Suprapubic skin (tissue), 4 donors: ENCODE results near the gene AHSG. TPM values are rescaled to one million over a fixed set of nuclear protein-coding genes. Genes with fewer than 3 reads are reported as not detected.

Source experiments
- DNase-seq, 2 donors: peaks; one replicate each; pipeline ENCODE4 v3.0.0-alpha.2; 2019; ENCODE audit warnings: low spot score in 2 of 2
- H3K27ac ChIP-seq: fragments of 200-600 bp; sonication (generic); one replicate; pipeline ENCODE4 v1.5.1; 2019
- H3K27me3 ChIP-seq: fragments of 200-600 bp; sonication (generic); one replicate; pipeline ENCODE4 v1.5.1; 2019
- H3K36me3 ChIP-seq: fragments of 200-600 bp; sonication (generic); one replicate; pipeline ENCODE4 v1.5.1; 2019
- H3K4me1 ChIP-seq: fragments of 200-600 bp; sonication (generic); one replicate; pipeline ENCODE4 v1.5.1; 2019
- H3K4me3 ChIP-seq: fragments of 200-600 bp; sonication (generic); one replicate; pipeline ENCODE4 v1.5.1; 2019; ENCODE audit warnings: mild to moderate bottlenecking
- H3K9me3 ChIP-seq: fragments of 200-600 bp; sonication (generic); one replicate; pipeline ENCODE4 v1.5.1; 2019
- EP300 ChIP-seq: sonication (generic); formaldehyde crosslinking; IDR thresholded peaks from one replicate; pipeline ENCODE4 v1.6.1; 2017; ENCODE audit warnings: antibody characterized with exemption
- POLR2A ChIP-seq, 2 donors: fragments of 450-650 bp; IDR thresholded peaks; one replicate each; pipeline ENCODE4 v1.6.1; 2017; ENCODE audit warnings: antibody characterized with exemption in 2 of 2, mild to moderate bottlenecking in 2 of 2, moderate library complexity in 2 of 2
- POLR2AphosphoS5 ChIP-seq, 3 donors: sonication (generic); formaldehyde crosslinking; IDR thresholded peaks; one replicate each; pipeline ENCODE4 v1.6.1; 2017; ENCODE audit warnings: antibody characterized with exemption in 3 of 3
- WGBS: methylation state at CpG from one replicate; pipeline ENCODE4 v1.1.5; 2018; 5-methylcytosine and 5-hydroxymethylcytosine counted together
- total RNA-seq, 4 donors: library from RNA; depleted of rRNA; stranded (reverse); fragments of >200 nt; gene quantifications; one replicate each; pipeline ENCODE4 v1.1.0, GENCODE V29; 2016
- TF ChIP-seq, protein P1 (sequence below), 2 donors: fragments of 200-600 bp in 1 of 2; fragments of 450-650 bp in 1 of 2; sonication (generic) in 1 of 2; IDR thresholded peaks; one replicate each; pipeline ENCODE4 v1.5.1; 2016 to 2019; ENCODE audit warnings: antibody characterized with exemption in 2 of 2, mild to moderate bottlenecking in 1 of 2, moderate library complexity in 1 of 2

The AHSG gene
- total RNA-seq, 4 donors from 2014 or later, result 0.30 to 0.97 TPM; not detected in 2

DNA sequence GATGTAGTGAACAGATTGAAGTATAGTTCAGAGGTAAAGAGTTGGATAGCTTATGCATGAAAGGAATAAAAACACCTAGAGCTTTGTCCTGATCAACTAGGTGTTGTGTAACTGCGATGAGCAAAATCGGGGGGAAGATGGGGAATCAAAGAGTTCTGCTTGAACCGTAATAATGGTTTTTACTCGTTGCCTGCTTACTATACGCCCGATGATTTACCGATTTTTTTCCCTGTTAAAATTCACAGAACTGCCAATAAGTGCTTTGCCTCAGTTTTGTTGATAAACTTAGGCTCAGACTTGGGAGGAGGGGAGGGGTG lies 43.1 kb upstream of the AHSG start:
- Histone ChIP-seq H3K4me1 (peaks cover 45% of the 10 kb centered on the region), H3K4me3 (peak overlapping the region; percentile 95)
- WGBS, result 10% methylated on average over 7 of the region's 7 CpGs

DNA sequence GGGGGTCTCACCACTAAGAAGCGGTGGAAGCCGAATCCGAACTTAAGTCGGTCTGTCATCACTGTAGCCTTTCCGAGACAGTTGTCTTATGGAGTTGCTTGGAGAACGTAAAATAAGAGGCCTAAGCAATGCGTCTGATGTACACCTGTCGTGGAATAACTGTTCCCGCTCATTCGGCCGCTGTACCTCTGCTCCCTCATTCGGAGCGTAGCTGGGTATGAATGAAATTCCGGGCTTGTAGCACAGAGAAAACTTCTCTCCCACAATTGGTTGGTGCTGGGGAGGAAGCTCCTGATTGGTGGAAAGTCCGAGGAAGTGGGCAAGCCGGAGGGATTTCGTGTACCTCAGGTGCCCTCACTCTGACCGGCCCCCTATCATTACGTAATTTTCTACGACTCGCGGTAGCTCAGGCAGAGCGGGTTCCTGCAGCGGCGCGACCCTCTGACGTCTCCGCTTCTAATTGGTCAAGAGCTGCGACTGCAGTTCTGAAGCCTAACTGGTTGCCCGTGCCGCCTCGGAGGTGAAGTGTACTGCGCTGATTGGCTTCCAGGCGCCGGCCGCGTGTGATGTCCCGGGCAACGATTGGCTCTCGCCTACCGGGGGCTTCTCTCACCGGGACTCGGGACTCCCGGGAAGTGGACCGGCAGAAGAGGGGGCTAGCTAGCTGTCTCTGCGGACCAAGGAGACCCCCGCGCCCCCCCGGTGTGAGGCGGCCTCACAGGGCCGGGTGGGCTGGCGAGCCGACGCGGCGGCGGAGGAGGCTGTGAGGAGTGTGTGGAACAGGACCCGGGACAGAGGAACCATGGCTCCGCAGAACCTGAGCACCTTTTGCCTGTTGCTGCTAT lies 42.5 kb upstream of the AHSG start, which contains the start of gene DNAJB11:
Gene DNAJB11 (plus strand): TSS at position 625 of the 845 bp plus-strand sequence. CDS start 178 bp downstream, at position 803.
- H3K4me1 ChIP-seq, result peaks cover 45% of the 10 kb centered on the region
- peak within 1 kb of the TSS; percentile 95 for H3K4me3 ChIP-seq
- WGBS, result 1% methylated on average over 40 of the region's 59 CpGs
- H3K36me3 ChIP-seq, result peaks cover 16% of the 10 kb centered on the region
- DNase-seq, result peak; percentile 99 to 100
- H3K9me3 ChIP-seq, result no peaks in the 10 kb centered on the region
- no peaks in the 10 kb centered on the region for H3K27me3 ChIP-seq
- peak in 2 of 3 donors; percentile 38 to 87 for TF ChIP-seq POLR2AphosphoS5 (IDR thresholded peaks at IDR 0.05)
- TF ChIP-seq EP300, result no peak
- TF ChIP-seq POLR2A (IDR thresholded peaks at IDR 0.05), result peak in 1 of 2 donors; percentile 76
- TF ChIP-seq, protein P1, sequence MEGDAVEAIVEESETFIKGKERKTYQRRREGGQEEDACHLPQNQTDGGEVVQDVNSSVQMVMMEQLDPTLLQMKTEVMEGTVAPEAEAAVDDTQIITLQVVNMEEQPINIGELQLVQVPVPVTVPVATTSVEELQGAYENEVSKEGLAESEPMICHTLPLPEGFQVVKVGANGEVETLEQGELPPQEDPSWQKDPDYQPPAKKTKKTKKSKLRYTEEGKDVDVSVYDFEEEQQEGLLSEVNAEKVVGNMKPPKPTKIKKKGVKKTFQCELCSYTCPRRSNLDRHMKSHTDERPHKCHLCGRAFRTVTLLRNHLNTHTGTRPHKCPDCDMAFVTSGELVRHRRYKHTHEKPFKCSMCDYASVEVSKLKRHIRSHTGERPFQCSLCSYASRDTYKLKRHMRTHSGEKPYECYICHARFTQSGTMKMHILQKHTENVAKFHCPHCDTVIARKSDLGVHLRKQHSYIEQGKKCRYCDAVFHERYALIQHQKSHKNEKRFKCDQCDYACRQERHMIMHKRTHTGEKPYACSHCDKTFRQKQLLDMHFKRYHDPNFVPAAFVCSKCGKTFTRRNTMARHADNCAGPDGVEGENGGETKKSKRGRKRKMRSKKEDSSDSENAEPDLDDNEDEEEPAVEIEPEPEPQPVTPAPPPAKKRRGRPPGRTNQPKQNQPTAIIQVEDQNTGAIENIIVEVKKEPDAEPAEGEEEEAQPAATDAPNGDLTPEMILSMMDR (IDR thresholded peaks at IDR 0.05), result no peak
- peak within 1 kb of the TSS; percentile 93 for H3K27ac ChIP-seq

More for the DNA sequence above, 43.1 kb upstream of the AHSG start:
- DNase-seq, result no peak
- Histone ChIP-seq H3K27ac (no peak overlapping the region), H3K27me3 (no peaks in the 10 kb centered on the region), H3K9me3 (no peaks in the 10 kb centered on the region), H3K36me3 (peaks cover 12% of the 10 kb centered on the region)
- TF ChIP-seq, protein P1 (IDR thresholded peaks at IDR 0.05), result no peak
- TF ChIP-seq POLR2AphosphoS5 (IDR thresholded peaks at IDR 0.05) (no peak), EP300 (no peak), POLR2A (IDR thresholded peaks at IDR 0.05) (no peak)

DNA sequence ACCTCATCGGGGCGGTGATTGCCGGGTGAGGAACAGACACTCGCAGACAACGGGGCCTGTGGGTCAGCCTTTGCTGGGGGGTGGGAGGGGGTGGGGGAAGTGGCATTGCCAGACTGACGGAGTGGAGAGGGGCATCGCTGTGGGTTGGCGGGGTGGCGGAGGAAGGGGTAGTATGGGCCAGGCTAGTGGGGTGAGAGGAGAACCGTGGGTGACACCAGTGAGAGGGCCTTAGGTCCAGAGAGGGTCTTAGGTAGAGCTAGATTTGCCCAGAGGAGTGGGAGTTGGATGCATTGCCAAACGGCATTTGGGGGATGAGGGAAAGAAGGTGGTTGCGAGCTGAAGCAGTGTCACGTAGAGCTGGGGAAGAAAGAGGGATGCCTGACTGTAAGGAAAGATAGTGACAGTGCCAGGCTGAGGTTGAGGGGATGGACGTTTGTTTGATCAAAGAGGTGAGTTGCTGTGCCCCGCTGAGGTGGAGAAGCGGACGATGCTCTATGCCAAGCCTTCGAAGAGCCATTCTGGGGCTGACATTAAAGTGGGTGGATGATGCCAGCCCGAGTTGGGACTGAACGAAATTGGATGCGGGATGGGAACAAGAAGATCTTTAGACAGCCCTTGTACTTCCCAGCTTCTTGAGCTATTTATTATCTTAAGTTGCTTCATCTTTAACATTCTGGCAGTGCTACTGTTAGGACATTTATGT lies 41.8 kb upstream of the AHSG start:
- Histone ChIP-seq H3K27me3 (no peaks in the 10 kb centered on the region), H3K4me3 (peak overlapping the region; percentile 95), H3K4me1 (peaks cover 39% of the 10 kb centered on the region), H3K36me3 (peaks cover 23% of the 10 kb centered on the region), H3K9me3 (no peaks in the 10 kb centered on the region), H3K27ac (peak overlapping the region; percentile 93)
- peak in 1 of 2 donors; percentile 77 for DNase-seq
- WGBS, result 9% methylated on average over 21 of the region's 21 CpGs
- TF ChIP-seq POLR2A (IDR thresholded peaks at IDR 0.05) (no peak), POLR2AphosphoS5 (IDR thresholded peaks at IDR 0.05) (no peak), EP300 (no peak)
- TF ChIP-seq, protein P1 (IDR thresholded peaks at IDR 0.05), result no peak

DNA sequence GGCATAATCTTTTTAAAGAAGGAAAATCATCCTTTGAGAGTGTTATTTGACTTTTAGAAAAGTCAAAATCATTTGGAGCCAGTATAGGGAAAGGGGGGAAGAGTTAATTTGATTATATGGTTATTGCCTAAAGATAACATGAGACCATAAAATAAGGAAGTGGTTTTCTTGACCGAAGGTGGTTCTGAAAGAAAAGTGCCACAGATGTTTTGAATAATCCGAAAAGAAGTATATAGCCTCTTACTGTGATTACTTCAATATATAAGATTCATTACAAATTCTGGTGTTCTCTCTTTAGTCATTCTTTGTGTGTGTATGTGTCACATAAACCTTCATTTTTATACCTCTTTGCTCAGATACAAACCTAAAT lies 41.2 kb upstream of the AHSG start:
- TF ChIP-seq EP300 (no peak), POLR2AphosphoS5 (IDR thresholded peaks at IDR 0.05) (no peak), POLR2A (IDR thresholded peaks at IDR 0.05) (no peak)
- TF ChIP-seq, protein P1 (IDR thresholded peaks at IDR 0.05), result no peak
- Histone ChIP-seq H3K36me3 (peaks cover 29% of the 10 kb centered on the region), H3K9me3 (no peaks in the 10 kb centered on the region), H3K27ac (no peak overlapping the region), H3K4me3 (peak overlapping the region; percentile 95), H3K4me1 (peaks cover 34% of the 10 kb centered on the region), H3K27me3 (no peaks in the 10 kb centered on the region)
- 48% methylated on average over 2 of the region's 2 CpGs for WGBS
- DNase-seq, result no peak

DNA sequence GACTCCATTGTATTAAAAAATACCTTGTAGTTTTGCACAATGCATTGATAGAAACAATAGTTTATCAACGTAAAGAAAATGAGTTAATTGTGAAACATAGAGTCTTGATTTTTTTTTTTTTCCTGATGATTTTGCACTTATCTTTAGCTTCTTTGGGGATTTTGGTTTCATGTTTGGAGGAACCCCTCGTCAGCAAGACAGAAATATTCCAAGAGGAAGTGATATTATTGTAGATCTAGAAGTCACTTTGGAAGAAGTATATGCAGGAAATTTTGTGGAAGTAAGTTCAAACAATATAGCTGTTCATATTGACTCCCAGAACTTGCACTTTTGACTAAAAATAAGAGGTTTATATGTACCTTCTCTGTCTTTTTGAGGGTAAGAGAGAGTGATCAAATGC lies 35.3 kb upstream of the AHSG start:
- H3K36me3 ChIP-seq, result peaks cover 82% of the 10 kb centered on the region

More for the DNA sequence above, 35.3 kb upstream of the AHSG start:
- Histone ChIP-seq H3K27me3 (no peaks in the 10 kb centered on the region), H3K4me1 (no peaks in the 10 kb centered on the region), H3K4me3 (no peak overlapping the region), H3K27ac (no peak overlapping the region), H3K9me3 (no peaks in the 10 kb centered on the region)
- no peak for TF ChIP-seq POLR2AphosphoS5 (IDR thresholded peaks at IDR 0.05)
- TF ChIP-seq POLR2A (IDR thresholded peaks at IDR 0.05), result no peak
- TF ChIP-seq EP300, result no peak
- TF ChIP-seq, protein P1 (IDR thresholded peaks at IDR 0.05), result no peak
- 83% methylated on average over 2 of the region's 2 CpGs for WGBS
- DNase-seq, result no peak
